ENCODE data around the gene KRT76.

Gene KRT76

GRCh38 chr12:52811191-52812072 lies 34.3 kb upstream of the KRT76 start:
- no peak overlapping the region for H3K4me2 ChIP-seq (ENCODE audit: low read length)
- H3K9ac ChIP-seq (ENCODE audit: low read length), result no peak overlapping the region
- H3K36me3 ChIP-seq (ENCODE audit: control insufficient read depth, insufficient read depth, low read length), result no peaks in the 10 kb centered on the region
- no peaks in the 10 kb centered on the region for H3K79me1 ChIP-seq (ENCODE audit: low read length)
- H3K23ac ChIP-seq (ENCODE audit: low read length), result no peak overlapping the region
- H3K79me2 ChIP-seq (ENCODE audit: control insufficient read depth, insufficient read depth, low read length), result no peaks in the 10 kb centered on the region
- no peak overlapping the region for H2AK5ac ChIP-seq (ENCODE audit: low read length)
- no peak overlapping the region for H3K4ac ChIP-seq (ENCODE audit: low read depth, low read length)
- no peaks in the 10 kb centered on the region for H3K27me3 ChIP-seq (ENCODE audit: insufficient read depth, low read length, poor library complexity)
- no peak overlapping the region for H4K8ac ChIP-seq (ENCODE audit: low read depth, low read length)
- no peak overlapping the region for H3K18ac ChIP-seq (ENCODE audit: low read length)
- no peak overlapping the region for H3K56ac ChIP-seq (ENCODE audit: low read length)
- no peak overlapping the region for H3K27ac ChIP-seq (ENCODE audit: low read depth, low read length)
- no peaks in the 10 kb centered on the region for H3K4me1 ChIP-seq (ENCODE audit: control insufficient read depth, low read depth, low read length)
- DNase-seq, result no peak
- H2BK15ac ChIP-seq (replicated peaks; ENCODE audit: low read depth), result no peak overlapping the region
- no peak overlapping the region for H2BK120ac ChIP-seq (ENCODE audit: low read depth, low read length)
- no peak overlapping the region for H2BK5ac ChIP-seq (ENCODE audit: low read length)
- WGBS (ENCODE audit: extremely low coverage, insufficient coverage, low lambda C conversion rate), result no CpG with 5 or more reads among the region's 9 CpGs
- no peak overlapping the region for H3K4me3 ChIP-seq (ENCODE audit: low read length)
- H4K5ac ChIP-seq (ENCODE audit: low read length), result no peak overlapping the region

GRCh38 chr12:52810554-52810953 lies 33.4 kb upstream of the KRT76 start:
- no CpG with 5 or more reads among the region's 5 CpGs for WGBS (ENCODE audit: extremely low coverage, insufficient coverage, low lambda C conversion rate)

GRCh38 chr12:52809166-52809565 lies 32.0 kb upstream of the KRT76 start:
- H3K27ac ChIP-seq (ENCODE audit: low read depth, low read length), result no peak overlapping the region
- no peak overlapping the region for H2BK120ac ChIP-seq (ENCODE audit: low read depth, low read length)
- H4K8ac ChIP-seq (ENCODE audit: low read depth, low read length), result no peak overlapping the region
- H3K56ac ChIP-seq (ENCODE audit: low read length), result no peak overlapping the region
- H2BK5ac ChIP-seq (ENCODE audit: low read length), result no peak overlapping the region
- H3K27me3 ChIP-seq (ENCODE audit: insufficient read depth, low read length, poor library complexity), result no peaks in the 10 kb centered on the region
- no peaks in the 10 kb centered on the region for H3K79me2 ChIP-seq (ENCODE audit: control insufficient read depth, insufficient read depth, low read length)
- WGBS (ENCODE audit: extremely low coverage, insufficient coverage, low lambda C conversion rate), result no CpG with 5 or more reads among the region's 7 CpGs
- no peaks in the 10 kb centered on the region for H3K36me3 ChIP-seq (ENCODE audit: control insufficient read depth, insufficient read depth, low read length)
- H3K4me2 ChIP-seq (ENCODE audit: low read length), result no peak overlapping the region
- H3K4me1 ChIP-seq (ENCODE audit: control insufficient read depth, low read depth, low read length), result peaks cover 2% of the 10 kb centered on the region
- H3K23ac ChIP-seq (ENCODE audit: low read length), result no peak overlapping the region
- no peak overlapping the region for H3K9ac ChIP-seq (ENCODE audit: low read length)
- H2AK5ac ChIP-seq (ENCODE audit: low read length), result no peak overlapping the region
- no peak overlapping the region for H4K5ac ChIP-seq (ENCODE audit: low read length)
- no peak for DNase-seq
- no peak overlapping the region for H3K18ac ChIP-seq (ENCODE audit: low read length)
- no peak overlapping the region for H2BK15ac ChIP-seq (replicated peaks; ENCODE audit: low read depth)
- no peak overlapping the region for H3K4me3 ChIP-seq (ENCODE audit: low read length)
- H3K4ac ChIP-seq (ENCODE audit: low read depth, low read length), result no peak overlapping the region
- H3K79me1 ChIP-seq (ENCODE audit: low read length), result no peaks in the 10 kb centered on the region

More at GRCh38 chr12:52810554-52810953, 33.4 kb upstream of the KRT76 start:
- no peak overlapping the region for H2BK15ac ChIP-seq (replicated peaks; ENCODE audit: low read depth)
- DNase-seq, result no peak
- H3K27me3 ChIP-seq (ENCODE audit: insufficient read depth, low read length, poor library complexity), result no peaks in the 10 kb centered on the region
- no peak overlapping the region for H3K4ac ChIP-seq (ENCODE audit: low read depth, low read length)
- no peak overlapping the region for H3K4me3 ChIP-seq (ENCODE audit: low read length)
- H2BK5ac ChIP-seq (ENCODE audit: low read length), result no peak overlapping the region
- H3K36me3 ChIP-seq (ENCODE audit: control insufficient read depth, insufficient read depth, low read length), result no peaks in the 10 kb centered on the region
- H4K8ac ChIP-seq (ENCODE audit: low read depth, low read length), result no peak overlapping the region
- H3K56ac ChIP-seq (ENCODE audit: low read length), result no peak overlapping the region
- H3K79me2 ChIP-seq (ENCODE audit: control insufficient read depth, insufficient read depth, low read length), result no peaks in the 10 kb centered on the region
- H3K27ac ChIP-seq (ENCODE audit: low read depth, low read length), result no peak overlapping the region
- no peak overlapping the region for H3K18ac ChIP-seq (ENCODE audit: low read length)
- no peak overlapping the region for H3K9ac ChIP-seq (ENCODE audit: low read length)
- H4K5ac ChIP-seq (ENCODE audit: low read length), result no peak overlapping the region
- no peak overlapping the region for H3K4me2 ChIP-seq (ENCODE audit: low read length)
- H3K23ac ChIP-seq (ENCODE audit: low read length), result no peak overlapping the region
- H3K79me1 ChIP-seq (ENCODE audit: low read length), result no peaks in the 10 kb centered on the region
- no peaks in the 10 kb centered on the region for H3K4me1 ChIP-seq (ENCODE audit: control insufficient read depth, low read depth, low read length)
- H2BK120ac ChIP-seq (ENCODE audit: low read depth, low read length), result no peak overlapping the region
- H2AK5ac ChIP-seq (ENCODE audit: low read length), result no peak overlapping the region

GRCh38 chr12:52808573-52809160 lies 31.5 kb upstream of the KRT76 start:
- Histone ChIP-seq H4K8ac (ENCODE audit: low read depth, low read length) (no peak overlapping the region), H4K5ac (ENCODE audit: low read length) (no peak overlapping the region), H3K27me3 (ENCODE audit: insufficient read depth, low read length, poor library complexity) (no peaks in the 10 kb centered on the region), H2BK5ac (ENCODE audit: low read length) (no peak overlapping the region), H3K36me3 (ENCODE audit: control insufficient read depth, insufficient read depth, low read length) (no peaks in the 10 kb centered on the region), H3K18ac (ENCODE audit: low read length) (no peak overlapping the region), H3K4me1 (ENCODE audit: control insufficient read depth, low read depth, low read length) (peaks cover 2% of the 10 kb centered on the region), H3K27ac (ENCODE audit: low read depth, low read length) (no peak overlapping the region), H2AK5ac (ENCODE audit: low read length) (no peak overlapping the region), H3K56ac (ENCODE audit: low read length) (no peak overlapping the region), H2BK120ac (ENCODE audit: low read depth, low read length) (no peak overlapping the region), H3K4me3 (ENCODE audit: low read length) (no peak overlapping the region), H3K79me1 (ENCODE audit: low read length) (no peaks in the 10 kb centered on the region), H3K79me2 (ENCODE audit: control insufficient read depth, insufficient read depth, low read length) (no peaks in the 10 kb centered on the region), H2BK15ac (replicated peaks; ENCODE audit: low read depth) (no peak overlapping the region), H3K9ac (ENCODE audit: low read length) (no peak overlapping the region), H3K4me2 (ENCODE audit: low read length) (no peak overlapping the region), H3K4ac (ENCODE audit: low read depth, low read length) (no peak overlapping the region), H3K23ac (ENCODE audit: low read length) (no peak overlapping the region)
- WGBS (ENCODE audit: extremely low coverage, insufficient coverage, low lambda C conversion rate), result no CpG with 5 or more reads among the region's 8 CpGs
- DNase-seq, result no peak

- Histone ChIP-seq H4K5ac (ENCODE audit: low read length) (no peak overlapping the region), H3K79me2 (ENCODE audit: control insufficient read depth, insufficient read depth, low read length) (no peaks in the 10 kb centered on the region), H4K8ac (ENCODE audit: low read depth, low read length) (no peak overlapping the region), H3K4me2 (ENCODE audit: low read length) (no peak overlapping the region), H3K18ac (ENCODE audit: low read length) (no peak overlapping the region), H3K56ac (ENCODE audit: low read length) (no peak overlapping the region), H3K4ac (ENCODE audit: low read depth, low read length) (no peak overlapping the region), H3K27ac (ENCODE audit: low read depth, low read length) (no peak overlapping the region), H2AK5ac (ENCODE audit: low read length) (no peak overlapping the region), H2BK15ac (replicated peaks; ENCODE audit: low read depth) (no peak overlapping the region), H2BK120ac (ENCODE audit: low read depth, low read length) (no peak overlapping the region), H3K79me1 (ENCODE audit: low read length) (no peaks in the 10 kb centered on the region), H3K36me3 (ENCODE audit: control insufficient read depth, insufficient read depth, low read length) (no peaks in the 10 kb centered on the region), H3K9ac (ENCODE audit: low read length) (no peak overlapping the region), H2BK5ac (ENCODE audit: low read length) (no peak overlapping the region), H3K4me3 (ENCODE audit: low read length) (no peak overlapping the region), H3K27me3 (ENCODE audit: insufficient read depth, low read length, poor library complexity) (no peaks in the 10 kb centered on the region), H3K23ac (ENCODE audit: low read length) (no peak overlapping the region), H3K4me1 (ENCODE audit: control insufficient read depth, low read depth, low read length) (peaks cover 2% of the 10 kb centered on the region)
- no peak for DNase-seq
- no CpG with 5 or more reads among the region's 16 CpGs for WGBS (ENCODE audit: extremely low coverage, insufficient coverage, low lambda C conversion rate)
These were observed 30.7 kb upstream of the KRT76 start for GRCh38 chr12:52807544-52808470.

All from mesendoderm (in vitro differentiated cells).